Hepatocyte (in vitro differentiated cells): ENCODE results near the gene ARL4A. TPM values are rescaled to one million over a fixed set of nuclear protein-coding genes. Genes with fewer than 3 reads are reported as not detected.

Source experiments
- DNase-seq: peaks from one replicate; pipeline ENCODE4 v3.0.0-alpha.2; 2016; ENCODE audit warnings: low spot score
- H2AFZ ChIP-seq: fragments of 200-600 bp; sonication (generic); 2 replicates; pipeline ENCODE4 v1.6.0; 2016; ENCODE audit warnings: antibody characterized with exemption, mild to moderate bottlenecking
- H3K27ac ChIP-seq: fragments of 200-600 bp; sonication (generic); 2 replicates; pipeline ENCODE4 v1.5.1; 2016; ENCODE audit warnings: mild to moderate bottlenecking
- H3K27me3 ChIP-seq: fragments of 200-600 bp; sonication (generic); 2 replicates; pipeline ENCODE4 v1.6.1; 2016
- H3K36me3 ChIP-seq: fragments of 200-600 bp; sonication (generic); replicated peaks from 2 replicates; pipeline ENCODE4 v1.5.1; 2016; ENCODE audit warnings: low read depth; ENCODE audit not compliant: insufficient read depth
- H3K4me1 ChIP-seq: fragments of 200-600 bp; sonication (generic); 2 replicates; pipeline ENCODE4 v1.5.1; 2016; ENCODE audit warnings: mild to moderate bottlenecking, moderate library complexity; ENCODE audit not compliant: insufficient read depth
- H3K4me2 ChIP-seq: fragments of 200-600 bp; sonication (generic); 2 replicates; pipeline ENCODE4 v1.6.0; 2016
- H3K4me3 ChIP-seq: fragments of 200-600 bp; sonication (generic); 2 replicates; pipeline ENCODE4 v1.5.1; 2016; ENCODE audit warnings: mild to moderate bottlenecking
- H3K79me2 ChIP-seq: fragments of 200-600 bp; sonication (generic); 2 replicates; pipeline ENCODE4 v1.6.0; 2017; ENCODE audit warnings: mild to moderate bottlenecking
- H3K9me2 ChIP-seq: fragments of 200-600 bp; sonication (generic); replicated peaks from 2 replicates; pipeline ENCODE4 v1.6.0; 2017; ENCODE audit warnings: mild to moderate bottlenecking; ENCODE audit not compliant: insufficient read depth
- H3K9me3 ChIP-seq: fragments of 200-600 bp; sonication (generic); 2 replicates; pipeline ENCODE4 v1.5.1; 2016; ENCODE audit warnings: low read depth, mild to moderate bottlenecking
- H4K20me1 ChIP-seq: fragments of 200-600 bp; sonication (generic); 2 replicates; pipeline ENCODE4 v1.6.0; 2016; ENCODE audit warnings: mild to moderate bottlenecking; ENCODE audit not compliant: insufficient read depth, poor library complexity, severe bottlenecking
- CTCF ChIP-seq: fragments of 200-600 bp; sonication (generic); IDR thresholded peaks from 2 replicates; pipeline ENCODE4 v1.5.1; 2016; ENCODE audit warnings: antibody characterized with exemption, mild to moderate bottlenecking; ENCODE audit not compliant: poor library complexity
- EZH2 ChIP-seq: fragments of 200-600 bp; sonication (generic); IDR thresholded peaks from 2 replicates; pipeline ENCODE4 v1.6.1; 2016; ENCODE audit warnings: antibody characterized with exemption, mild to moderate bottlenecking, borderline replicate concordance
- EZH2phosphoT487 ChIP-seq: fragments of 200-600 bp; sonication (generic); IDR thresholded peaks from one replicate; pipeline ENCODE4 v1.6.1; 2018; ENCODE audit warnings: antibody characterized with exemption, mild to moderate bottlenecking, low read depth, moderate library complexity; ENCODE audit not compliant: unreplicated experiment, severe bottlenecking
- WGBS: methylation state at CpG from one replicate; pipeline ENCODE4 v1.1.6; 2016; ENCODE audit warnings: low lambda C conversion rate; ENCODE audit errors: missing lambda C conversion rate; 5-methylcytosine and 5-hydroxymethylcytosine counted together
- polyA plus RNA-seq: library from polyadenylated mRNA; unstranded; fragments of >200 nt; fragmentation: Nextera tagmentation; extraction: Ambion mirVana; gene quantifications from 2 replicates; pipeline ENCODE4 v1.2.1, GENCODE V29; 2016
- total RNA-seq: library from RNA; depleted of rRNA; stranded (reverse); fragments of >200 nt; gene quantifications from 2 replicates; pipeline ENCODE4 v1.2.3, GENCODE V29; 2014

The ARL4A gene
- total and polyA plus RNA-seq, 2 experiments from 2014 or later: 60.3 to 64.0 TPM

- TF ChIP-seq EZH2phosphoT487 (no peak), CTCF (no peak), EZH2 (no peak)
- peak overlapping the region; percentile 11 for H2AFZ ChIP-seq
- H3K4me1 ChIP-seq: peaks cover 30% of the 10 kb centered on the region
- no peak for DNase-seq
- H3K9me3 ChIP-seq: no peaks in the 10 kb centered on the region
- H3K79me2 ChIP-seq: no peaks in the 10 kb centered on the region
- 90% methylated on average over 7 of the region's 7 CpGs for WGBS
- H3K36me3 ChIP-seq: no peaks in the 10 kb centered on the region
- peak overlapping the region; percentile 72 for H3K27ac ChIP-seq
- no peaks in the 10 kb centered on the region for H4K20me1 ChIP-seq
- H3K4me2 ChIP-seq: peak overlapping the region; percentile 70
- H3K9me2 ChIP-seq: no peaks in the 10 kb centered on the region
- no peaks in the 10 kb centered on the region for H3K27me3 ChIP-seq
- H3K4me3 ChIP-seq: no peak overlapping the region
These were observed 28.8 kb downstream of the ARL4A start for GRCh38 chr7:12716134-12716681.

- Histone ChIP-seq H3K9me2 (no peaks in the 10 kb centered on the region), H2AFZ (no peak overlapping the region), H3K4me1 (peaks cover 30% of the 10 kb centered on the region), H4K20me1 (no peaks in the 10 kb centered on the region), H3K79me2 (no peaks in the 10 kb centered on the region), H3K4me3 (no peak overlapping the region), H3K36me3 (no peaks in the 10 kb centered on the region), H3K4me2 (no peak overlapping the region), H3K9me3 (no peaks in the 10 kb centered on the region), H3K27me3 (no peaks in the 10 kb centered on the region), H3K27ac (peak overlapping the region; percentile 72)
- 62% methylated on average over 3 of the region's 3 CpGs for WGBS
- DNase-seq: no peak
- TF ChIP-seq EZH2: no peak
- no peak for TF ChIP-seq CTCF
- no peak for TF ChIP-seq EZH2phosphoT487
These were observed 29.3 kb downstream of the ARL4A start for GRCh38 chr7:12716722-12717121.

GRCh38 chr7:12719141-12719919 is 31.9 kb downstream of the ARL4A start:
- H3K4me3 ChIP-seq: no peak overlapping the region
- H3K9me2 ChIP-seq: no peaks in the 10 kb centered on the region
- H3K36me3 ChIP-seq: no peaks in the 10 kb centered on the region
- H3K9me3 ChIP-seq: no peaks in the 10 kb centered on the region
- WGBS: 87% methylated on average over 5 of the region's 5 CpGs
- H4K20me1 ChIP-seq: no peaks in the 10 kb centered on the region
- peaks cover 22% of the 10 kb centered on the region for H3K4me1 ChIP-seq
- no peak overlapping the region for H2AFZ ChIP-seq
- DNase-seq: no peak
- H3K27ac ChIP-seq: no peak overlapping the region
- no peaks in the 10 kb centered on the region for H3K79me2 ChIP-seq
- no peak overlapping the region for H3K4me2 ChIP-seq
- no peaks in the 10 kb centered on the region for H3K27me3 ChIP-seq
- TF ChIP-seq CTCF: no peak
- TF ChIP-seq EZH2: no peak
- no peak for TF ChIP-seq EZH2phosphoT487
